Renal cortex interstitium (tissue), 11 donors: Measurements from ENCODE around the gene AHNAK2. TPM values are rescaled to one million over a fixed set of nuclear protein-coding genes. Genes with fewer than 3 reads are reported as not detected.
"Not testable (repeated sequence)": the region's sequence is repeated elsewhere in the genome, so short reads cannot be mapped to it uniquely, and the experiment has no call there.

Source experiments
- DNase-seq, 11 donors: peaks; one replicate each; pipeline ENCODE4 v3.0.0-alpha.2; 2013; ENCODE audit warnings: low read depth in 9 of 11, low spot score in 4 of 11; ENCODE audit errors: extremely low read depth in 1 of 11
- polyA plus RNA-seq, 3 donors: library from polyadenylated mRNA; unstranded; fragments of 120-200 nt; gene quantifications; one replicate each; pipeline ENCODE4 v1.2.1, GENCODE V29; 2013; ENCODE audit not compliant: insufficient read length in 3 of 3

AHNAK2 gene
- polyA plus RNA-seq, 3 donors, result 1.7 to 2.5 (median 2.2) TPM

GRCh38 chr14:104945266-104945665, 32.9 kb downstream of the AHNAK2 start:
- DNase-seq, result not testable (repeated sequence)

- DNase-seq, result not testable (repeated sequence)
Measured at GRCh38 chr14:104944436-104945205, 33.6 kb downstream of the AHNAK2 start.

- not testable (repeated sequence) for DNase-seq
Measured at GRCh38 chr14:104944016-104944308, 34.2 kb downstream of the AHNAK2 start.

GRCh38 chr14:104943216-104944015, 34.8 kb downstream of the AHNAK2 start:
- not testable (repeated sequence) for DNase-seq

GRCh38 chr14:104942586-104942985, 35.6 kb downstream of the AHNAK2 start:
- DNase-seq, result no peak

- no peak for DNase-seq
Measured at GRCh38 chr14:104941508-104942365, 36.4 kb downstream of the AHNAK2 start.

GRCh38 chr14:104940526-104941150, 37.5 kb downstream of the AHNAK2 start:
- DNase-seq, result no peak

GRCh38 chr14:104939666-104940410, 38.3 kb downstream of the AHNAK2 start:
- DNase-seq, result no peak

- no peak for DNase-seq
Measured at GRCh38 chr14:104938960-104939359, 39.2 kb downstream of the AHNAK2 start.

GRCh38 chr14:104938436-104938835, 39.7 kb downstream of the AHNAK2 start:
- no peak for DNase-seq

GRCh38 chr14:104937694-104938365, 40.3 kb downstream of the AHNAK2 start:
- DNase-seq, result no peak

GRCh38 chr14:104937161-104937560, 41.0 kb downstream of the AHNAK2 start:
- no peak for DNase-seq

- DNase-seq, result no peak
Measured at GRCh38 chr14:104936361-104937155, 41.6 kb downstream of the AHNAK2 start.

- no peak for DNase-seq
Measured at GRCh38 chr14:104935955-104936354, 42.2 kb downstream of the AHNAK2 start.

- no peak for DNase-seq
Measured at GRCh38 chr14:104935026-104935650, 43.0 kb downstream of the AHNAK2 start.

GRCh38 chr14:104933746-104934733, 44.1 kb downstream of the AHNAK2 start:
- no peak for DNase-seq
